ENCODE results near the gene OXER1. TPM values are rescaled to one million over a fixed set of nuclear protein-coding genes. Genes with fewer than 3 reads are reported as not detected.
"Not testable (repeated sequence)": the region's sequence is repeated elsewhere in the genome, so short reads cannot be mapped to it uniquely, and the experiment has no call there.

OXER1 gene
- polyA plus RNA-seq, 4 donors: 6.0 to 13.2 (median 10.3) TPM

- no peak for DNase-seq (ENCODE audit: low read depth in 4 of 4, low spot score in 2 of 4)
Measured at GRCh38 chr2:42754021-42754775, 9.7 kb downstream of the OXER1 start.

GRCh38 chr2:42752816-42753813 is 10.8 kb downstream of the OXER1 start:
- no peak for DNase-seq (ENCODE audit: low read depth in 4 of 4, low spot score in 2 of 4)

GRCh38 chr2:42752314-42752713 is 11.6 kb downstream of the OXER1 start:
- DNase-seq (ENCODE audit: low read depth in 4 of 4, low spot score in 2 of 4): no peak

GRCh38 chr2:42748840-42749239 is 15.1 kb downstream of the OXER1 start:
- no peak for DNase-seq (ENCODE audit: low read depth in 4 of 4, low spot score in 2 of 4)

GRCh38 chr2:42747422-42747821 is 16.5 kb downstream of the OXER1 start:
- no peak for DNase-seq (ENCODE audit: low read depth in 4 of 4, low spot score in 2 of 4)

GRCh38 chr2:42744545-42745082 is 19.3 kb downstream of the OXER1 start:
- DNase-seq (ENCODE audit: low read depth in 4 of 4, low spot score in 2 of 4): no peak

GRCh38 chr2:42743659-42743990 is 20.3 kb downstream of the OXER1 start:
- DNase-seq (ENCODE audit: low read depth in 4 of 4, low spot score in 2 of 4): no peak

- no peak for DNase-seq (ENCODE audit: low read depth in 4 of 4, low spot score in 2 of 4)
Measured at GRCh38 chr2:42742740-42743658, 20.9 kb downstream of the OXER1 start.

GRCh38 chr2:42741140-42741539 is 22.8 kb downstream of the OXER1 start:
- DNase-seq (ENCODE audit: low read depth in 4 of 4, low spot score in 2 of 4): no peak

GRCh38 chr2:42736598-42737322 is 27.2 kb downstream of the OXER1 start:
- DNase-seq (ENCODE audit: low read depth in 4 of 4, low spot score in 2 of 4): no peak

GRCh38 chr2:42733852-42734251 is 30.1 kb downstream of the OXER1 start:
- no peak for DNase-seq (ENCODE audit: low read depth in 4 of 4, low spot score in 2 of 4)

- DNase-seq (ENCODE audit: low read depth in 4 of 4, low spot score in 2 of 4): not testable (repeated sequence)
Measured at GRCh38 chr2:42731316-42731715, 32.6 kb downstream of the OXER1 start.

- no peak for DNase-seq (ENCODE audit: low read depth in 4 of 4, low spot score in 2 of 4)
Measured at GRCh38 chr2:42726680-42727079, 37.3 kb downstream of the OXER1 start.

- no peak for DNase-seq (ENCODE audit: low read depth in 4 of 4, low spot score in 2 of 4)
Measured at GRCh38 chr2:42725657-42726056, 38.3 kb downstream of the OXER1 start.

GRCh38 chr2:42724886-42725285 is 39.0 kb downstream of the OXER1 start:
- no peak for DNase-seq (ENCODE audit: low read depth in 4 of 4, low spot score in 2 of 4)

GRCh38 chr2:42723465-42723864 is 40.5 kb downstream of the OXER1 start:
- DNase-seq (ENCODE audit: low read depth in 4 of 4, low spot score in 2 of 4): no peak

GRCh38 chr2:42722320-42723190 is 41.4 kb downstream of the OXER1 start:
- DNase-seq (ENCODE audit: low read depth in 4 of 4, low spot score in 2 of 4): peak in 2 of 4 donors; percentile 4 to 15

GRCh38 chr2:42721898-42722297 is 42.0 kb downstream of the OXER1 start:
- no peak for DNase-seq (ENCODE audit: low read depth in 4 of 4, low spot score in 2 of 4)

- DNase-seq (ENCODE audit: low read depth in 4 of 4, low spot score in 2 of 4): no peak
Measured at GRCh38 chr2:42714686-42715085, 49.2 kb downstream of the OXER1 start.
